SK-N-MC (cell line): ENCODE data around the gene CPNE8.
A peak's percentile ranks its signal among the peaks of the same experiment; 100 is the strongest.

ENCODE experiments used
- DNase-seq: peaks from one replicate; pipeline ENCODE4 v3.0.0-alpha.2; 2011; ENCODE audit warnings: low read depth, low spot score
- H3K27ac ChIP-seq: fragments of 200-600 bp; sonication (generic); 2 replicates; pipeline ENCODE4 v1.5.1; 2016; ENCODE audit warnings: mixed run types
- H3K36me3 ChIP-seq: fragments of 200-600 bp; sonication (generic); 2 replicates; pipeline ENCODE4 v1.6.1; 2017; ENCODE audit warnings: antibody characterized with exemption, low read length, mixed read lengths; ENCODE audit not compliant: insufficient read depth
- H3K4me3 ChIP-seq: fragments of 200-600 bp; sonication (generic); 2 replicates; pipeline ENCODE4 v1.5.1; 2016
- H3K9ac ChIP-seq: fragments of 200-600 bp; sonication (generic); 2 replicates; pipeline ENCODE4 v1.8.0; 2017; ENCODE audit warnings: mixed run types, mixed read lengths; ENCODE audit not compliant: insufficient read length
- H3K9me3 ChIP-seq: fragments of 200-600 bp; sonication (generic); 2 replicates; pipeline ENCODE4 v1.6.1; 2017; ENCODE audit warnings: low read depth, mild to moderate bottlenecking, antibody characterized with exemption, low read length, moderate library complexity, mixed read lengths
- EZH2 ChIP-seq: fragments of 200-600 bp; sonication (generic); IDR thresholded peaks from one replicate; pipeline ENCODE4 v1.6.1; 2017; ENCODE audit warnings: antibody characterized with exemption
- FOXP2 ChIP-seq: optimal IDR thresholded peaks from 2 replicates; pipeline ENCODE3; 2011; ENCODE audit warnings: mild to moderate bottlenecking, moderate library complexity; ENCODE audit not compliant: insufficient read depth; ENCODE audit errors: extremely low read length, control extremely low read depth
- POLR2AphosphoS5 ChIP-seq: IDR thresholded peaks from 2 replicates; pipeline ENCODE4 v1.6.1; 2012; ENCODE audit warnings: mild to moderate bottlenecking, low read depth, low read length, borderline replicate concordance

Gene CPNE8

DNA sequence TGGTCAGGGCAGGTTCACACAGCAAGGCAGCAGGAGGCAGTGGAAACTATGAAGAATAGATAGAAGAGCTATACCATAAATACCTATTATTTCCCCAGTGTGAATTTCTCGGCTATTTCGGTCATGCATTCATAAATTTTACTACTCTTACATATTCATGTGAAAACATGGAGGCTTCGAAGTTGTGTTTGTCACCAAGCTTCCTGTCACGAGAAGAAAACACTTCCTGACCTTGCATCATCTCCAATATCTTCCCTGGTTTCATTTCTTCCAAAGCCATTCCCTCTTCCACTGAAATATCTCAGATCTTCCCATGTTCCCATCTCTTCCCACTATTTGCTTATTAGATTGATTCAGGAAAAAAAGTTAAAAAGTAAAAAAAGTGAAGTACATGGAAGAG is 80.4 kb downstream of the CPNE8 start:
- H3K27ac ChIP-seq, result no peak overlapping the region
- no peak overlapping the region for H3K9ac ChIP-seq
- no peak for TF ChIP-seq EZH2
- no peak for TF ChIP-seq POLR2AphosphoS5
- TF ChIP-seq FOXP2, result no peak
- H3K4me3 ChIP-seq, result no peak overlapping the region
- H3K9me3 ChIP-seq, result no peaks in the 10 kb centered on the region
- no peaks in the 10 kb centered on the region for H3K36me3 ChIP-seq
- no peak for DNase-seq

DNA sequence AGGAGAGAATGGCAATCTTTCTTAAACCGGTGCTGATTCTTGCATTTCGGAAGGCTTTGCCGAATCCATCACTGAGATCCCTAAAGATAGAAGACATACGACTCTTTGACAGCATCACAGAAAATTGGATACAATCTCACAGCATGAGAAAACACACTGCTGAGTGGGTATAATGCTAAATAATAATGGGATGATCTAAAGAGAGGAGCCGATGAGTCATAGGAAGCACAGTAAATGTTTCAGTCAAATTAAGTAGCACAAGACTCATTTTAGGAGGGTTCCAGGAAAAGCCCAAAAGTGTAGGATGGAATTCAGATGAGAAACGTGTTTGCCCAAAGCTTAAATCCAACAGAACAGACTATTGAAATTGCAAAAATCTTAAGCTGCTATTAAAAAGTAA is 81.7 kb downstream of the CPNE8 start:
- Histone ChIP-seq H3K4me3 (no peak overlapping the region), H3K27ac (no peak overlapping the region), H3K36me3 (no peaks in the 10 kb centered on the region), H3K9me3 (no peaks in the 10 kb centered on the region), H3K9ac (no peak overlapping the region)
- TF ChIP-seq FOXP2, result no peak
- TF ChIP-seq EZH2, result no peak
- no peak for TF ChIP-seq POLR2AphosphoS5
- peak; percentile 22 for DNase-seq

DNA sequence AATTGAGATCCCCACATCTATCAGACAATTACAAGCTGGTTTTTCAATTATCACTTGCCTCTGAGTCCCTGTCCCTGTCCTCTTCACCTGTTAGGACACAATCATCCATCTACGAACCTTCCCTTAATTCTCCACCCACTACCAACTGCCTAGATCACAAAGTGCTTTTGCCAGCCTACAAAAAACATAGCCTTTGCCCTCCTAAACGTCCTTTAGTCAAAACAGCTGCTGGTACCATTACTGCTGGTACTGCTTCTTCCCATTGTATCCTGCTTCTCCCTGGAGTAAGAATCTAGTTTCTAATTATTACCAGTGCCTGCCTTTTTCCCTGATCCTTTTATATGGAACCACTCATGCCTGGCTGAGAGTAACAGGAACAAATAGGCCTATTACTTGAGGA is 82.1 kb downstream of the CPNE8 start:
- no peak for DNase-seq
- no peaks in the 10 kb centered on the region for H3K36me3 ChIP-seq
- no peaks in the 10 kb centered on the region for H3K9me3 ChIP-seq
- no peak for TF ChIP-seq FOXP2
- no peak for TF ChIP-seq POLR2AphosphoS5
- TF ChIP-seq EZH2, result no peak
- no peak overlapping the region for H3K4me3 ChIP-seq
- no peak overlapping the region for H3K9ac ChIP-seq
- H3K27ac ChIP-seq, result no peak overlapping the region

DNA sequence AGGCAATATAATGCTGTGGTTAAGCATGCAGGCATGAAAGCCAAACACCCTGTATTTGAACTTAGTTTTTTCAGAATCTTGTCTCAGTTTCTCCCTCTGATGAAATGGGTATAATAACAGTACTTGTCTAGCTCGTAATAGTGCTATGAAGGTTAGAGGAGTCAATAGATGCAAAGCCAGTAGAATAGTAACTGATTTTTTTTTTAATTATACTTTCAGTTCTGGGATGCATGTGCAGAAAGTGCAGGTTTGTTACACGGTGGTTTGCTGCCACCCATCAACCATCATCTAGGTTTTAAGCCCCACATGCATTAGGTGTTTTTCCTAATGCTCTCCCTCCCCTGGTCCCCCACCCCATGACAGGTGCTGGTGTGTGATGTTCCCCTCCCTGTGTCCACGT is 87.4 kb downstream of the CPNE8 start:
- Histone ChIP-seq H3K27ac (no peak overlapping the region), H3K4me3 (no peak overlapping the region), H3K9ac (no peak overlapping the region), H3K36me3 (no peaks in the 10 kb centered on the region), H3K9me3 (no peaks in the 10 kb centered on the region)
- TF ChIP-seq EZH2, result no peak
- DNase-seq, result no peak

DNA sequence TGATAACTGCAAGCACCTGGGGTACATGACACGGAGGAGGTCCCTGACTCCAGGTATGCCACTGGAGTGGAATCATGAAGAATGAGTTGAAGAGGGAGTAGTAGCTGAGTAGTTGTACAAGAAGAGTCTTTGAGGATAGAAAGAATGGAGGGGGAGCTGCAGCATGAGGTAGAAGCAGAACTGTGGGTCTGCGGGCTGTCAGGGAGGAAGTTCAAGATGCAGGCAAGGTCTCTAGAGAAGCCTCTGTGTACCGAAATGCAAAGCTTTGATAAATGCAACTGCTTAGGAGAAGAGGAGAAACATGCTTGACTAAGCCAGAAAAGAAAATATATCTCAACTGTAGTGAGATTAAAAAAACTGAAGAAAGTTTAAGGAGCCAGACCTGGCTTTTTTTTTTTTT is 91.5 kb downstream of the CPNE8 start:
- Histone ChIP-seq H3K9ac (no peak overlapping the region), H3K9me3 (no peaks in the 10 kb centered on the region), H3K4me3 (no peak overlapping the region), H3K27ac (no peak overlapping the region), H3K36me3 (no peaks in the 10 kb centered on the region)
- DNase-seq, result no peak
- TF ChIP-seq EZH2 (no peak), FOXP2 (no peak), POLR2AphosphoS5 (no peak)

DNA sequence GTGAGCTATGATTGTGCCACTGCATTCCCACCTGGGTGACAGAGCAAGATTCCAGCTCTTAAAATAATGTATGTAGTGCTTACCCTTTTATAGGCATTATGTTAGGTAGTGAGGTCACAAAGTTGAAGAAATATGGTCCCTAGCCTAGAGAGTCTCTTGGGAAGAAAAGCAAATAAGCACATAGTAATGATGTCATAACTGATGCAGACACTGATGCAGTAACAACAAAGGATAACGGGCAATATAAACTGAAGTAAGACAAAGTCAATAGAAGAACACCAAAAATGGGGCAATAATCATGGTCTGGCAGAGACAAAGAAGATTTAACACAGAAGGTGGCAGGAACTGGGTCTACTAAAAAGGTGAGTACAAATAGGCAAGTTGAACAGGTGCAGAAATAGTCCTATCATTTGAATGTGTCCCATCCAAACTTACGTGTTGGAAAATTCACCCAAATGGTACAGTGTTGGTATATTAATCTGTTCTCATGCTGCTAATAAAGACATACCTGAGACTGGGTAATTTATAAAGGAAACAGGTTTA is 93.5 kb downstream of the CPNE8 start:
- no peaks in the 10 kb centered on the region for H3K9me3 ChIP-seq
- no peak for DNase-seq
- H3K9ac ChIP-seq, result no peak overlapping the region
- no peak for TF ChIP-seq POLR2AphosphoS5
- no peak for TF ChIP-seq EZH2
- no peak for TF ChIP-seq FOXP2
- no peak overlapping the region for H3K4me3 ChIP-seq
- H3K27ac ChIP-seq, result no peak overlapping the region
- no peaks in the 10 kb centered on the region for H3K36me3 ChIP-seq

DNA sequence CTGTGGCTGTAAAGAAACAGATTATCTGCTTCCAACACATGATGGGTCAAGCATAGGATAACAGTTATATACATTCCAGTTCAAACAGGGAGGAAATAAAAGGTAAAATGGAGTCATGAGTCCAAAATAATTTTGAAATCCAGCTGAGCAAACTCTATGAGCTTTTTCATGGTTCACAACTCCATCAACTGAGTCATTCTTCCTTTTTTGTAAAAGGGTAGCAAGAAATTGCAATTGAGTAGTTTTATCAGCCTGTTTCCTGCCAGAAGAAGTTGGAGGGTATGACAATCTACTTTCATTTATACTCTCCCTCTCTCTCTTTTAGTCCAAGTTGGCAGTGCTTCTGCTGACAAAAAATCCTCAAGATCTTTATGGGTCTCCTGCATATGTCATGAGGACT is 95.6 kb downstream of the CPNE8 start:
- Histone ChIP-seq H3K4me3 (no peak overlapping the region), H3K9ac (no peak overlapping the region), H3K27ac (no peak overlapping the region), H3K9me3 (no peaks in the 10 kb centered on the region), H3K36me3 (no peaks in the 10 kb centered on the region)
- DNase-seq, result no peak
- no peak for TF ChIP-seq EZH2
- no peak for TF ChIP-seq FOXP2
- TF ChIP-seq POLR2AphosphoS5, result no peak

DNA sequence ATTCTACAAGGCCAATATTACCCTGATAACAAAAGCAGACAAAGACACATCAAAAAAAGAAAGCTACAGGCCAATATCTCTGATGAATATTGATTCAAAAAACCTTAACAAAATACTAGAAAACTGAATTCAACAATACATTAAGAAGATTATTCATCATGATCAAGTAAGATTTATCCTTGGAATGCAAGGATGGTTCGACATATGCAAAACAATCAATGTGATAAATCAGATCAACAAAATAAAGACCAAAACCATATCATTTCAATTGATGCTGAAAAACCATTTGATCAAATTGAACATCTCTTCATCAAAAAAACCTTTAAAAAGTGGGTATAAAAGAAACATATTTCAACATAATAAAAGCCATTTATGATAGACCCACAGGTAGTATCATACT is 117.3 kb downstream of the CPNE8 start:
- no peak for TF ChIP-seq EZH2
- TF ChIP-seq FOXP2, result no peak
- TF ChIP-seq POLR2AphosphoS5, result no peak
- Histone ChIP-seq H3K4me3 (no peak overlapping the region), H3K9ac (no peak overlapping the region), H3K27ac (no peak overlapping the region), H3K36me3 (no peaks in the 10 kb centered on the region), H3K9me3 (peaks cover 3% of the 10 kb centered on the region; the same call in 1 of the 2 replicates)
- no peak for DNase-seq

DNA sequence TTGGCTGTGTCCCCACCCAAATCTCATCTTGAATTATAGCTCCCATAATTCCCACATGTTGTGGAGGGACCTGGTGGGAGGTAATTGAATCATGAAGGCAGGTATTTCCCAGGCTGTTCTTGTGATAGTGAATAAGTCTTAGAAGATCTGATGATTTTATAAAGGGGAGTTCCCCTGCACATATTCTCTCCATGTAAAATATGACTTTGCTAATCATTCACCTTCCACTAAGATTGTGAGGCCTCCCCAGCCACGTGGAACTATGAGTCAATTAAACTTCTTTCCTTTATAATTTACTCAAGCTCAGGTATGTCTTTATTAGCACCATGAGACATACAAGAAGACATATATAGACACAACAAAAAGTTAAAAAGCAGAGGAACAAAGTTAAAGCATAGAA is 120.0 kb downstream of the CPNE8 start:
- DNase-seq, result no peak
- no peak overlapping the region for H3K4me3 ChIP-seq
- TF ChIP-seq FOXP2 (no peak), EZH2 (no peak), POLR2AphosphoS5 (no peak)
- no peak overlapping the region for H3K9ac ChIP-seq
- no peaks in the 10 kb centered on the region for H3K36me3 ChIP-seq
- peaks cover 3% of the 10 kb centered on the region; the same call in 1 of the 2 replicates for H3K9me3 ChIP-seq
- no peak overlapping the region for H3K27ac ChIP-seq
